GM15510 (cell line): ENCODE measurements around the gene FHOD3.

Source experiments
- POLR2A ChIP-seq: IDR thresholded peaks from 3 replicates; pipeline ENCODE4 v1.6.1; 2011; ENCODE audit warnings: borderline replicate concordance; ENCODE audit not compliant: insufficient read length; ENCODE audit errors: extremely low read depth

The FHOD3 gene

DNA sequence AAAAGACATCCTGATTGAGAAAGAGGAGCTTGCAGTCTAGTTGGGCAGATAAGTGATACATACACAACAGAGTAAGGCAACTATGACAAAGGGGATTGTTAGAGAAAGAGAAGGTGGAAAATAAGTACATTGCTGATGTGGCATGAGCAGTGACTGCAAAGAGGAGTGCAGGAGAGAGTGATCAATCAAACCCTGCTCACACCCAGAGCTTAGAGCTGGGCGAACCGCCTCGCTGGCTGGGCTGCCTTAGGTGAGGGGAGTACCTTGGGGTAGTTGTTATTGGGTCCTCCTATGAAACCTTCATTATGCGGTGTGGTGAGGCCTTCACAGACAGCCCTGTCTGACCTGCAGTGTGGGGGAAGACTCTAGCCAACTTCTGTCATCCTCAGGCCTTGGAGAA, 161.7 kb downstream of the FHOD3 start:
- TF ChIP-seq POLR2A: no peak

DNA sequence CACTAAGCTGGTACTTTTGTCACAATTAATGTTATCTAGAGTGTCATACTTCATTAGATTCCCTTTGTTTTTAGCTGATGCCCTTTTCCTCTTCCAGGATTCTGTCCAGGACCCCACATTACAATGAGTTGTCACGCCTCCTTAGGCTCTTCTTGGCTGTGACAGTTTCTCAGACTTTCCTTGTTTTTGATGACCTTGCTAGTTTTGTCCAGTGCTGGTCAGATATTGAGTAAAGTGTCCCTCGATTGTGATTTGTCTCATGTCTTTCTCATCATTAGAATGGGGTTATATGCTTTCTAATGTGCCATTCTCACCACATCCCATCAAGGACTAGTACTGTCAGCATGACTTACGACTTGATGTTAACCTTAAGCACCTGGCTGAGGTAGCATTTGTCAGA, 162.3 kb downstream of the FHOD3 start:
- no peak for TF ChIP-seq POLR2A

DNA sequence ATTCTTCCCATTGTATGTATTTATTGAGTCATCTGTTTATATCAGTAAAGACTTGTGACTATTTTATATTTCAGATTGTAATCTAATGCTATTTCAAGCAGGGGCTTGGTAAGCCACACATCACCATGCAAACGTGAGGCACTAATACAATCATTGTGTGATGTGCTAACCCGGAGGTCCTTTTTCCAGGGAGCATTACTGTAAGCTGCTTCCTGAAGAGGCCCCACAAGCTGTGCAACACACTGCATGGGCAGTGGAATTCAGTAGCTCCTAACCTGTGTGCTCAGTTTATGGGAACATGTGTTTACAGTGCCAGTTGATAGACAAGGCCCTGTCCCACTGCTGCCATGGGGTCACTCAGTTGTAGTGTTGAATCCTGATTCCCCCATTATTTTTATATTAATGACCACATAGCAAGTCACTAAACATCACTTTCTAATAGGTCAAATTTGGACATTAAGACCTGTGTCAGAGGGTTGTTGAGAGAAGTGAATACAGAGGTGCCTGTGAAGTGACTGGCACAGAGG, 162.9 kb downstream of the FHOD3 start:
- TF ChIP-seq POLR2A: no peak

DNA sequence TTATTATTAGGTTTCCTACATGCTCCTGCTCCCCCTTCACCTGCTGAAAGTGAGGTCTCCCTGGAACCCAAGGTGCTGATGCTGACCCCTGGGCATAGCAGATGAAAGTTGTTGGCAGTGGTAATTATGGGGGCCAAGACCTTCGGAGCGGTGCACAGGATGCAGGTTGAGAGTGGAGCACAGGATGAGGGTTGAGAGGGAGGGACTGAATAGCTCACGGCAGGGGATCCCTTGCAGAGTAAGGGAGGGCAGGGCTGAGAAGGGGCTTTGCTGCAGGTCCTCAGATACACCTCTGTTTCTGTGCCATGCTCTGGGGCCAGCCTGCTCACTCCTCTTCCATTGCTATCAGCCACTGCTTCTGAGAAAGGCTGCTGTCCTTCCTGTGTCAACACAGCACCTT, 163.3 kb downstream of the FHOD3 start:
- TF ChIP-seq POLR2A: no peak

DNA sequence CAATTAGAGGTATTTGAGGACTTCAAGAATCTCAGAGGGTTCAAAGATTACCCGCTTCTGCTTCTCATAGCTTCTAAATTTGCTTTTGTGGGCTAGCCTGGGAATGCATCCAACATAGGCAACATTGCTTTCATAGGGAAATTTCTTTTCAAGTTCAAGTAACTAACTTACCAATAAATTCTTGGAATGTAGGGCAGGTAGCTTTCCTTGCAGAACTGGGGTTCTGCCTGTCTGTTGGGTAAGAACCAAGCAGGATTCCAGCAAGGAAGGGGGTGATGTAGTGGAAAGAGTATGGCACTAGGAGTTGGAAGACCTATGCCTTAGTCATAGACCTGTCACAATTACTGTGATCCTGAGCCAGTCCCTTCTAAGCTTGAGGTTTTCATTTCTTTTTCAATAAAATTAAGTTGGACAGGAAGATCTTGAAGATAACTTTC, 164.1 kb downstream of the FHOD3 start:
- no peak for TF ChIP-seq POLR2A

DNA sequence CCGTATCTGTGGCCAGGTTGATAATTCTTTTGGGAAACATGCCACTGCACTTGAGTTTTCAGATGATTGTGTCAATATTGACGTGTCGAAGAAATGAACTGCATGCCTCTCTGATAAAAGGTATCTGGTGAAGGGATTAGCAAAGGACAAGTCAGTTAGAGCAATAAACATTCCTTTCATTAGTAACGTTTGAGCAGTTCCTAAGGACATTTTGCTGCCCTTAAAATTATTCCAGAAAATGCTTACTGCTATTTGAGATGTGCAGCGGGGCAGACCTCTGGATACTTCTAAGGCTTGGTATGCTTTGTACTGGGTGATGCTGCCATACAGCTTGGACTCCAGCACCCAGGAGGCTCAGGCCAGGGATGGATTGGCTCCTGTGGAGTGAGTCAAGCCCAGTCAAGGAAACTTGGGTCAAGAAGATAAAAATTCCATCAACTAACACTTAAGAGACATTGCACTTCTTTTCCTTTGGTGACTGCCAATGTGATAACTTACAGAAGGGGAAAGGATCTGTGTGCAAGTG, 166.7 kb downstream of the FHOD3 start:
- no peak for TF ChIP-seq POLR2A

DNA sequence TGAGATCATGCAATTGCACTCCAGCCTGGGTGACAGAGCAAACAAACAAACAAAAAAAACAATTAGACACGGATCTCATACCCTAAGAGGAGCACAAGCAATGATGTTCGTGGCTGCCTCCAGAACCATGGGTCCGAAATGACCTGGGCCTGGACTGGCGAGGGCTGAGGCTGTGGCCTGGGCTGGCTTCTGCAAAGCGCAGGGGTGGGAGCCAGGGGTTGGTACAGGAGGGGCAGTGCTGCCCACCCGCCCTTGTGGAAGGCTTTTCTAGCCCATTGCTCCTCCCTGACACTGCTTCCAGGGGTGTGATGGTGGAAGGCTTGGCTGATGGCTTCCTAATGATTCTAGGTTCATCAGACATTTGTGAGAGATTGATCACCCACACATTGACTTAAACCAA, 167.8 kb downstream of the FHOD3 start:
- TF ChIP-seq POLR2A: no peak

DNA sequence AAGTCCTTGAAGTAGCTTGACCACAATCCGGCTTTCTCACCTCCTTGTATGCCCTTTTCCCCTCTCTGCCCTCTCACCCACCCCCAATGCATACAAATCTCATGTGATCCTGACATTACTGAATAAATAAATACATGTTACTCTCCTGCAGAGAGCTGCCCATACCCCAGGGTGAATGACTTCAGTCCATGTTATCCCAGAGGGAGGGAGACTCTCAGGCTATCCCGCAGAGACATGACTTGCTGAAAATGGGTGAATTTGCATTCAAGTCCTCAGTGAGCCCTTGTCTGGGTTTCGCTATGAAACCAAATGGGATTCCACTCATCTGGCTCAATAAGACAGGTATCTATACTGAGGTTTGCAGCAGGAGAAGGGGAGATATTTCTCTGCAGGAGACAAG, 168.5 kb downstream of the FHOD3 start:
- no peak for TF ChIP-seq POLR2A

DNA sequence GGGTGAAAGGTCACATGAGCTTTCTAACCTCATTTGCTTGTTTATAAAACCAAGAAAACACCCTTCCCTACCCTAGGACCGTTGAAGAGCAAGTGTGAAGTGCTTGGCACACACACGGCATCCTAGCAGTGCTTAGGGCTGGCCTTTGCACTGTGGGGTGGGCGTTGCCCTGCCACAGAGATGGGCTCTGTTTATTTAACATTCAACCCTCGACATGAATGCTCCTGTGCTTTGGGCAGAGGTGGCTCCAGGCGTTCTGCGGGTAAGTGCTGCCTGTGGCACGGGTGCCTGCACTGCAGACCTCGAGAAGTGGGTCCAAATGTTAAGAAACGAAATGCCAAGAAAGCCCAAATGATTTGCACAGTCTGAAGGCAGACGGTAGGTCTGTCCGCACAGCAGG, 170.1 kb downstream of the FHOD3 start:
- TF ChIP-seq POLR2A: no peak

DNA sequence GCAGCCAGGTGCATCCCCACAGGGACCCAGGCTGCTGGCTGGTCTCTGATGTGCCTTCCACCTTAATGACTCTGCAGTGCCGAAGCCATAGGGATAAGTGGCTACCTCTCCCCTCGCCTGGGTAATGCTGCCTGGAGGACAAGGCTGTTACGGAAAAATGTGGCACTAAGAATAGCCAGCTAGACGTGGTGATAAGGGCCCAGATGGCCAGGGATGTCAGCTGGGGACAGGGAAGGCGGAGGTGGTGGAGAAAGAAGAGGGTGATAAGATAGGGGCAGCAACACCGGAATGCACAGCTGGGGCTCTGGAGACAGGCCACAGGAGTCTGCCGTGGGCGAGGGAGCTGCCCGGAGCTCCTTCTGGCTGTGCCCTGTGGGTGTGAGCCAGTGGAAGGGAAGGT, 170.6 kb downstream of the FHOD3 start:
- no peak for TF ChIP-seq POLR2A

DNA sequence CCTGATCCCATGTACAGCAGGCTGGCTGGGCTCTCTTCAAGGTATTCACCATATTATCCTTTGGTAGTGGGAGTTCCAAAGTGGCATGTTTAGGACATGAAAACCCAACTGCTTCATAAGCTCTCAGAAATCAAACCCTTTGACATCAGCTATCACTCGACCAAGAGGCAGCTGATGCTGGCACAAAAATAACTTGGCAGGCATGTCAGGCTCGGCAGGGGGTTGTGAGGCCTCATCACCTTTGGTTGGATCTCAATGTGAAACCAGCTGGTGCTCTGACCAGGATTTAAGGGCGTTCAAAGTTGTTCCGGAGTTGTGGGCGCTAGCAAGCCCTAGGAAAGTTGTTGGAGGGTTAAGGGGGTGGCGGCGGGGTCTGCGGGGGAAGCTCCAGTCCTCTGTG, 171.9 kb downstream of the FHOD3 start:
- TF ChIP-seq POLR2A: no peak

DNA sequence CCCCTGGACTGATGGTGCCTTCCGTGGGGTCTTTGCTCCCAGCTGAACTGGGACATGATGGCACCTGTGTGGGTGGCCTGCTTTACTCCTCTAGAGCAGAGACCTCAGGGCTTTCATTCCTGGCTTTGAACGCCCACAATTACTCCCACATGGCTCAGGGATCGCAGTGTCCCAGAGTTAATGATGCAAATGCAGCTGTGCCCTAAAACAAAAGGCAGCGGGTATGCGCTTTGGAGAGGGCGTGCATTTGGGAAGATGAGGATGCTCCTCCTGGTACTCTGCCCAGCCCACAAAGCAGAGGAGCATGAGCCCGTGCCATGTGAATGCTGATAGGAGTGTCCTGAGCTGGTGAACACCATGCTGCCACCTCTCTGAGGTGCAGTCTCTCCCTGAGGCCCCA, 173.4 kb downstream of the FHOD3 start:
- TF ChIP-seq POLR2A: no peak

DNA sequence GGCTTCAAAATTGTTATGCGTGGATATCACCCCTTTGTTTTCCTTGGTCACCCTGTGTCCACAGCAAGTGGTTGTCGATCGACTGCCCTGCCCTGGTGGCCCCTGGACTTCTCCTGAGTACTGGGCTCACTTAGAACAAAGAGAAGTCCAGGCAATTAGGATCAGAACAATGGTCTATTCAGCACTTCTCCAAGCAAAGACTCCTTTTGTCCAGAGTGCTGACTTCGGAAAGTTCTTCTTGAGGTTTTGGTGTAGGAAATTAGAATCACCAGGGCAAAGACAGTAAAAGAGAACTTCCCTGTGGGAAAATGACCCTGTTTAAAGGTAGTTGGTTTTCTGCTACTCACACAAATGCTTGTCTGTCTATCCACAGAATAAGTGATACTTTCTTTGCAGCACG, 173.9 kb downstream of the FHOD3 start:
- TF ChIP-seq POLR2A: no peak

DNA sequence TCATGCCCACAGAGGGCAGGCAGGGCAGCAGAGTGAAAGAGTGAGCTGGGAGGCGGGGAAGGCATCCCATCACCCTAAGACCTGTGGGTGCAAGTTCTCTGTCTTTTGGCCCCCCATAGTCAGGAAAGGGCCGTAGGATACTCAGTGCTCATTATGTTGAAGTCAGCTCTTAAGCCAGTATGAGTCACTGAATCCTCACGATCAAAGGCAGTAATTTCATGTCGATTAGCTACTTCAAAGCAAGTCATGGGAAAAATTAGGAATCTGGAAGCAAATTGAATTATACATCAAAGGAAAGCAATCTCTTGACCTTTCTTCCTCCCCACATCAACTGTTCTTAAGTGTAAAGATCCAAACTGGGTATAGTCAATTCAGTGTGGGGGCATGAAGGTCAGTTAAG, 178.9 kb downstream of the FHOD3 start:
- no peak for TF ChIP-seq POLR2A

DNA sequence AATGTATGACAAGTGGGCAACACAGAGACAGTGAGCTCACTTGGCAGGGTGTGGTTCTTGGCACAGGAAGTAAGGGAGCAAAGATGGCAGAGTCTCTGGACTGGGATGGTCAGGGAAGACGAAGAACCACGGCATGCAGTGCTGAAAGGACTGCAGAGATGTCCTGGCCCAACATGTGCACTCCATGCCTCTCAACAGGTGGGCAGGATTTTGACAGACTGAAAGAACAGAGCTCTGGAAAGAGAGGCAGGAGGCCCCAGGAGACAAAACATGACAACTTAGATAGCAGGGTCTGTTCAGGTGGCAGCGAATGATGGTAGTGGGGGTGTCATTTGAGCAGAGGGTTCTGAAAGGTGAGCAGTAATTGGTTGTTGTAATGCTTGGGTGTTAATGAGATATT, 180.3 kb downstream of the FHOD3 start:
- TF ChIP-seq POLR2A: no peak

DNA sequence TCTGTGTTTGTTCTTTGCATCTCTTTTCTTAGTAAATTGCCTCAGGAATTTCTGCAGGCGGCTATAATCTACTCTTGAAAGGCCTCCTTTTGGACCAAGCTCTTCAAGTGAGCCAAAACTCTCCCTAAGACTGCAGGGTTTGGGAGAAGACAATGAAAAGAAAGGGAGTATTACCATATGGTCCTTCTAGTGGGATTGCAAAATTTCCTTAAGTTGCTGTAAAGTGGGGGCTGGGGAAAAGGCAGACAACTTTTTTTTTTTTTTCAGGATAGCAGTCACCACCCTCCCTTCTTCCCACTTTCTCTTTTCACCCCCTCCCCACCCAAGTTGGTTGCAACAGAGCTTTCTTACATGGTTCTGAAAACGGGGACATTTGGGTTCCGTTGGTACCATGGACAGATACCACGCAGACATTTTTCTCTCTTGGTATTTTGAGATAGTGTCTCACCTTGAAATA, 183.7 kb downstream of the FHOD3 start:
- no peak for TF ChIP-seq POLR2A

DNA sequence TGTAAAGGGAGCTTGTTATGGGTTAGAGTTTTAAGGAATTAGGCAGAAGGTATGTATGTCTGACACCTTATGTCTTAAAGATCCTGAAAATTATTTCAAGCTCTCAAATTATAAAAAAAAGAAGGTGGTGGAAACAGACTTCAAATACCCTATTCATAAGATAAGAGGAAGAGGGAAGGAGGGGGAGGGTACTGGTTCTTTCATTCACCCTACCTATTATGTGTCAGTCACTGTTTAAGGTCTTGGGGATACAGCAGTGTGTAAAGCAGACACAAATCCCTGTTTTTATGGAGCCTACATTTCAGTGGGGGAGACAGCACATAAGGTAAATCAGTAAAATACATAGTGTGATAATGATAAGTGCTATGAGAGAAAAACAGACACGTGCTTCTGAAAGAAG, 184.4 kb downstream of the FHOD3 start:
- TF ChIP-seq POLR2A: no peak
